SIG-M5 treated with dmso at 0.1 percent for 504 hours (cell line): ENCODE results near the gene NPW.

Experiments used
- DNase-seq: peaks from one replicate; lab custom pipeline; 2025; ENCODE audit not compliant: unreplicated experiment; lab: John Stamatoyannopoulos, UW

The NPW gene

DNA sequence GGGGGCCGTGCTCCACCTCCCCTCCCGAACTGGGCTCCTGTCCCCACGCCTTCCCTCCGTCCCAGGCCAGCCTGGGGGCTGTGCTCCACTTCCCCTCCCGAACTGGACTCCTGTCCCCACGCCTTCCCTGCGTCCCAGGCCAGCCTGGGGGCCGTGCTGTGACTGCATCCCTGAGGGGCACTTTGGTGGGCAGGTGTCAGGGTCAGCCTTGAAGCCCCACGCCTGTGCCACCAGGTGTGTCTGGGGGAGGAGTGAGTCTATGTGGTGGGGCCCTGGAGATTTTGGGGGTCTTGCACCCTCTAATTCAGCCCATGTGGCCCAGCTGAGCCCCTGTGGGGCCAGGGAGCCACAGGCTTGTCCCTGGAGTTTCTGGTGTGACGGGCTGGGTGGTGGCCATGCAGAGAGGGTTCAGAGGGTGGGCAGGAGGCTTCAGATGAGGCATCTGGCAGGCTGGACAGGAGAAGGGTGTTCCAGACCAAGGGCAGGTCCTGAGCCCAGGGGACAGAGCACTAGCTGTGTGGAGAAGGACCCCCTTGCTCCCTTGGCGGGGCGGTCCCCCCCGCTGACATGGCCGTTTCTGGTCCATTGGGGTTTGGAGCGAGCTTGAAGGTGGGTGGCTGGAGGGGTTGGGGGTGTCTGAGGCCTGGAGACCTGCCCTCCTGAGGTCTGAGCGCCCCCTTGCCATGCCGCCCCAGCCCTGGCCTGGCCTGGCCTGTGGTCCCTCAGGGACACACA lies 15.3 kb downstream of the NPW start:
- DNase-seq: no peak

DNA sequence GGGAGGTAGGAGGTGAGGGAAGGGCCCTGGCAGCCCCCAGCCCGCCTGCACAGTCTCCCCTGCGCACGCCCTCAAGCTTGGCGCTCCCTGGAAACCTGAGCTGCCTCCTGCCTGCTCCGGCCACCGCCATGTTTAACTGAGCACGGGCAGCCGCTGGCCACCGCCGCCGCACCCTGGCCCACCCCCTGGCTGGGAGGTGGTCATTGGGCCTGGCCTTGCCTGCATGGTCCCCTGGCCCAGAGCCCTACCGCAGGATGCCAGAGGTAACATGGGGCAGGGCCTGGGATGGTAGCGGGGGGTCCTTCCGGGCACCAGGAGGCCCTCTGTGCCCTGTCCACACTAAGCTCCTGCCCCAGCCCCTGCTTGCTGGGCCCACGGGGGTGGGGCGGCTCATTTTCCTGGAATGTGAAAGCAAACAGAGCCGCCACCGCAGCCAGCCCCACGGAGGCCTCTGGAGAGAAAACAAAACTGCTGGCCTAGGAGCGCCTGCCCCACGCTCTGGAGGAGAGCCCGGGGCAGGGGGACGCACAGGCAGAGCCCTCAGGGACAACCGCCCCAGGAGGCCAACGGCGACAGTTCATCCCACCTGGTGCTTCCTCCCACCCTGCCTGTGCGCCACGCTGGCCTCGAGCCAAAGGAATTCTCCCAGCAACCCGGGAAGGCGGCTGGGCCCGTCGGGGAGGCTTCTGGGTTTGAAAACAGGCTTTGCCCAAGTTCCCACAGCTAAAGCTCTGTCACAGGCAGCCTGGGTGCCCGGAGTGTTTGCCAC lies 16.0 kb downstream of the NPW start:
- DNase-seq: no peak

DNA sequence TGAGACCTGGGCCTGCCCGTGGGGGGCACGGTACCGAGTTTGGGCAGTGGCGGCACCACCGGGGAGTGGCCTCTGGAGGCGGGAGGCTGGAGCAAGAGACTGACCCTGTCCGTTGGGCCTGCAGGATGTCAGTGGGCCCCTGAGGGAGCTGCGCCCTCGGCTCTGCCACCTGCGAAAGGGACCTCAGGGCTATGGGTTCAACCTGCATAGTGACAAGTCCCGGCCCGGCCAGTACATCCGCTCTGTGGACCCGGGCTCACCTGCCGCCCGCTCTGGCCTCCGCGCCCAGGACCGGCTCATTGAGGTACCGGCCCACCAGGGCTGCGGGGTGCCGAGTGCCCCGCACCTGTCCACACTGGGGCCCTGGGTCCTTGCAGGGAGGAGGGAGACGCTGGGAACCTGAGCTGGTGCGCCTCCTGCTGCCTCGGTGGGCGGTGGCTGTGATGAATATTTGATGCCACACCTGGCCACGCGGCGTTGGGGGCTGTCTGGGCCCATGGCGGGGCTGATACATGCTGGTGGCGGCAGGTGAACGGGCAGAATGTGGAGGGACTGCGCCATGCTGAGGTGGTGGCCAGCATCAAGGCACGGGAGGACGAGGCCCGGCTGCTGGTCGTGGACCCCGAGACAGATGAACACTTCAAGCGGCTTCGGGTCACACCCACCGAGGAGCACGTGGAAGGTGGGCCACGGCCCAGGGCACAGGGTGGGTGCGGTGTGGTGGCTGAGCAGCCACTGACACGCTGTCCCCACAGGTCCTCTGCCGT lies 16.8 kb downstream of the NPW start:
- DNase-seq: no peak

DNA sequence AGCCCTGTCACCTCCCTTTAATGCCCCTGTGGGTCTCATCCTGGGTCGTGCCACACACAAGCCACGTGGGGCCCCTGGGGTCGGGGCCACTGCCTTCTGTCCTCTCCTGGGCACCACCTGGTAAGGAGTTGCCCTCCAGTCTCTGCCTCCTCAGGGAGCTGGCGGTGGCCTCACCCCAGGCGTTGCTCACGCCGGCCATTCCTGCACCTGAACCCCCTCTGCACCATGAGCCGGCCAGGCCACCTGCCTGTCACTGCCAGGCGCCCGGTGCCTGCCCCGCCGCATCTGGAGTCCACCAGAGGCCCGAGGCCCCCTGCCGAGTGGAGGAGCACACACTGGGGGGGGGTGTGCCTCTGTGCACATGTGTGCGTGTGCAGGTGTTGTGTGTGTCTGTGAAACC lies 17.5 kb downstream of the NPW start:
- no peak for DNase-seq

DNA sequence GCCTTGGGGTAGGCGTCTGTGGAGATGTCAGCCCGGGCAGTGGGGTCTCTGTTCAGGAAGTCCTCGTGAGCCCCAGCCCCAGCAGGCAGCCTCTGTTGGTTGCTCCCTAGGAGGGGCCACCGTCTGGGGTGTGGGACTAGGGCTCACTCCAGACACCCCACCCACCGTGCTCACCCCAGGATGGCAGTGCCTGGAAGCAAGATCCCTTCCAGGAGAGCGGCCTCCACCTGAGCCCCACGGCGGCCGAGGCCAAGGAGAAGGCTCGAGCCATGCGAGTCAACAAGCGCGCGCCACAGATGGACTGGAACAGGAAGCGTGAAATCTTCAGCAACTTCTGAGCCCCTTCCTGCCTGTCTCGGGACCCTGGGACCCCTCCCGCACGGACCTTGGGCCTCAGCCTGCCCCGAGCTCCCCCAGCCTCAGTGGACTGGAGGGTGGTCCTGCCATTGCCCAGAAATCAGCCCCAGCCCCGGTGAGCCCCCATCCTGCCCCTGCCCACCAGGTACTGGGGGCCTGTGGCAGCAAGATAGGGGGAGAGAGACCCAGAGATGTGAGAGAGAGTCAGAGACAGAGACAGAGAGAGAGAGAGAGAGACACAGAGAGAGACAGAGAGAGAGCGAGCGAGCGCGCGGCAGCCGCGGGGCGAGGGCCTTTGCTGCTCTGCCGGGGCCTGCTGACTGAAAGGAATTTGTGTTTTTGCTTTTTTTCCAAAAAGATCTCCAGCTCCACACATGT lies 18.2 kb downstream of the NPW start:
- no peak for DNase-seq

DNA sequence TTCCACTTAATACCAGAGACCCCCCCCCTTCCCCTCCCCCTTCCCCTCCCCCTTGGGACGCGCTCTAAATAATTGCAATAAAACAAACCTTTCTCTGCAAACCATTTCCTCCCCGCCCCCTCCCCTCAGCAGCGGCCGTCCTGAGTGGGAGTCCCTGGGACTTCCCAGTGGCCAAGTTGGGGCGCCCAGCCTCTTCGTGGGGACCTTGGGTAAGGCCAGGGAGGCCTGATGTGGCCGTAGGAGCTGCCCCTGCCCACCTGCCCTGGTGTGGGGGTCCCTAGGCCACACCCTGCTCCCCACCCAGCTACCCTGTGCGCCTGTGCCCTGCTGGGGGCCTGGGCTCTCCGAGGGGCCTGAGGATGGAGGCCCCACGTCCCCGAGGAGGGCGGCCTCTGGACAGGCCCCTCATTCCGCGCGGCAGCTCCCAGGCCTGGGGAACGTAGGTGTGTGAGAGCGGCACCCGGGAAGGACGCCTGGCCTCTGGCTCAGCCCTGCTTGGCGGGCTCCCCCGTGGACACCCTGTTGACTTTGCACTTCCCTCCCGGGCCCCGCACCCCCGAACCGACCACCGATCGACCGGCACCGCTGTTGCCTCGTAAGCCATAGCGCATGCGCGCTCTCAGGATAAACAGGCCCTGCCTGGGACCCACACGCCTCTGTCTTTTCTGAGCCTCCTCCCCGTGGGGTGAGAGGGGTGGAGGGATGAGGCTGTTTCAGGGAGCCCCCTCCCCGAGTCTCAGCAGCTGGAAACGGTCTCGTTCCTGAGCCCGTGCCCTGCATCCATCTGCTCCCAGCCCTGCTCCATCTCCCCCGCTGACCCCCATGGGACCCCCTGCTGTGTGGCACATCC lies 19.0 kb downstream of the NPW start:
- no peak for DNase-seq

DNA sequence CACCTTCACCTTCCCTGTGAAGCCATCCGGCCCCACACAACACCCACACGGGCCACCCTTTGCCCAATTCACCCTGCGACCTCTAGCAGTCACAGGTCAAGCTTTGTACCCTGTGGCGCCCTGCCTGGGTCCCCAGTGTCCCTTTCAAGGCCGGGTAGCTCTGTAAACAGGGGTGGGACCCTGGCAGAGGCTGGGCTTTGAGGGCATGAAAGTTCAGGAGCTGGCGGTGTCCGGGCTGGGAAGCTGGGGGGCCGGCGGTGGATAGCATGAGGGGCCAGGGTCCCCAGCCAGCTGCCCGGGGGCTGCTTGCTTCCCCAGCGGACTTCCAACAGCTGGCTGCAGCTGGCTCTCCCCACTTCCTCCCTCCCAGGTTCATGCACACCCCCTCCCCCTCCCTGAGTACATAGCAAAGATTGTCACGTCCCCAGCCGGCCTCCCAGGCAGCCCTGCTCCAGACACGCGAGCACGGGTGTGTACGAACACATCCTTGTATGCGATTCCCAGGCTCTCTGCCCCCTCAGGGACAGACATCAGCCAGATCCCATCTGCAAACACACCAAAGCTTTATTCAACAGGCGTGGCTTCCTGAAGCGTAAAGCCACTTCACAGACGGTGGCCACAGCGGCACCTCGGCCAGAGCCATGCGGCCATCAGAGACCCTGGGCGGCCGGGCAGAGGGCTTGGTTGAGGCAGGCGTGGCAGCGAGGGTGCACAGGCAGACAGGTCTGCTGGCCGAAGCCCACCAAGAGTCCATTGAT lies 19.9 kb downstream of the NPW start:
- peak; percentile 16 for DNase-seq

DNA sequence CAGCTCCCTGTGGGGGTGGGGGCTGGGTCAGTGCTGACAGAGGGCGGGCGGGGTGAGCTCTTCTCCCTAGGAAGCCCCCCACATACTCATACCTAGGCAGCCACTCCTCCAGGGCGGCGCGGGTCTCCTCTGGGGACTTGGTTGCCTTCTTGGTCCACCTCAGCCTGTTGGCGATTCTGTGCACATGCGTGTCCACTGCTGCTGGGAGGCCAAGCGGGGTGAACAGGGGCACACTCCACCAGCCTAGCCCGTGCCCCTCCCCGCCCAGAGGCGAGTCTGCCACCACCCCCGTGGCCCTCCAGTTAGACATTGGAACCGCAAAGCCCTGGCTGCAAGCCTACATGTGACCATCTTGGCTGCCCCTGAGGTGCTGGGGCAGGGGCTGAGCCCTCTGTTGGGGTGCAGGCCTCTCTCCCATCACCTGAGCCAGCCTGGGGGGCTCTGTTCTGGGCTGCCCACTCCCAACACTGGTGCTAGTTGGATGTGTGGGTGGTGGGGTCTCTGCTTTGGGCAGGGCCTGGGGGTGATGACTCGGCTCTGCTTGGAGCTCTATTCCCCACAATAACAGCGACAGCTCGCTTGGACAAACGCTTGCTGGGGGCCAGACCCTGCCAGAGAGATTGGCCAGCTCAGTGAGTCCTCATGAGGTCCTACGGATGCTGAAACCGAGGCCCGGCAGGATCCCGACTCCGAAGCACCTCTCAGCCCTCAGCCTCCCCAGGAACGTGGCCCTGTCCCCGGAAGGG lies 20.6 kb downstream of the NPW start:
- DNase-seq: no peak

DNA sequence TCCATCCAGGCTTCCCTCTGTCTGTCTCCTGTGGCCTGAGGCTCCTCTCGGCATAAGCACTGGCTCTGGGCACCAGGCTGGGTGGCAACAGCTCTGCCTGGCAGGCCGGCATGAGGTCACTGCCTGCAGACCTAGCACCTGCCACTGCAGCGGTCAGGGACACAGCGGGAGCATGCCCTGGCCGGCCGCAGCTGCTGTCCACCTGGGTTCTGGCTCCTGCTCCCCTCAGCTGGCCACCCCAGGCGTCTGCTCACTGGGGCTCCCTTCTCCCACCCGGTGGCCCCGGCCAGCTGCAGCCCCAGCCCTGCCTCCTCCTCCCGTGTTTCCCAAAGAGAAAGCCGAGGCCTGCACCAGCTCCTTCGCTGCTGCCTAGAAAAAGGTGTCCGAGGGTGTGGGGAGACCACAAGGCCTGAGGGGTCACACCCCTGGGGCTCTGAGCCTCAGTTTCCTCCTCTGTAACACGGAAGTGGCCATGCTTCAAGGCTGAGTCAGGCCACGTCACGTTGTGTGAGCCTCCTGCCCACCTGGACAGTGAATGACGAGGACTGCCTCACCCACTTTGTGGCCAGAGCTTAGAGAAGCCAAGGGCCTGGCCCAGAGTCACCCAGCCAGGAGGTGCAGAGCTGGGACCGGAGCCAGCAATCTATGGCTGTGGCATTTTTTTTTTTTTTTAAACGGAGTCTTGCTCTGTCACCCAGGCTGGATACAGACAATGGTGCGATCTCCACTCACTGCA lies 21.4 kb downstream of the NPW start:
- no peak for DNase-seq

DNA sequence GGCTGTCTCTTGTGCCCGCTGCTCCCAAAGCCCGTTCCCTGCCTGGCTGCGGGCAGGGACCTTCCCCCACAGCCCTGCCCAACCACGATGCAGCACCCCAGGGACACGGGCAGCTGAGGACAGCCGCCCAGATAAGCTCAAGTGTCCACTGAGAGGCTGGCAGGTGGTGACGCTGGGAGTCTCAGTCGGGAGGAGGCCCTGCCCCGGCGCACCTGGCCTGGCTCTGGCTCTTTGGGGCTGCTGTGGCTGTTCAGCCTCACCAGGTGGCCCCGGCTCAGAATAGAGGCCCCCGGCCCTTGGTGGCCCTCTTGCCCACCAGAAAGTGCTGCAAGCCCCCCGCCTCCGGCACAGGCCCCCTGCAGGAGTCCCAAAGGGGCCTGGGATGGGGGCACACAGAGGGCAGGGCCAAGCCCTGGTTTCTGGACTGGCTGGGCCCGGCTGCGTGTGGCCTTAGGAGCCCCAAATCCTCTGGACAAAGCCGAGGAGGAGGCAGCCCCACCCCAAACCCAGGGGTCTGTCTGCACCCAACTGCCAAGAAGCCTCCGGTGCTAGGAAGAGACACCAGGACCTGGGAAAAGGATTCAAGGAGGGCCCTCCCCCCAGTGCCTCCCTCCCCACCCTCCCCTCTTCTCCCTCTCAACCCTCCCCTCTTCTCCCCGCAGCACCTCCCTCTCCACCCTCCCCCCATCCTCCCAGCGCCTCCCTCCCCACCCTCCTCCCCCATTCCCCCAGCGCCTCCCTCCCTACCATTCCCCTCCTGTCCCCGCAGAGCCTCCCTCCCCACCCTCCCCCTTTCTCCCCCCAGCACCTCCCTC lies 22.8 kb downstream of the NPW start:
- DNase-seq: no peak

DNA sequence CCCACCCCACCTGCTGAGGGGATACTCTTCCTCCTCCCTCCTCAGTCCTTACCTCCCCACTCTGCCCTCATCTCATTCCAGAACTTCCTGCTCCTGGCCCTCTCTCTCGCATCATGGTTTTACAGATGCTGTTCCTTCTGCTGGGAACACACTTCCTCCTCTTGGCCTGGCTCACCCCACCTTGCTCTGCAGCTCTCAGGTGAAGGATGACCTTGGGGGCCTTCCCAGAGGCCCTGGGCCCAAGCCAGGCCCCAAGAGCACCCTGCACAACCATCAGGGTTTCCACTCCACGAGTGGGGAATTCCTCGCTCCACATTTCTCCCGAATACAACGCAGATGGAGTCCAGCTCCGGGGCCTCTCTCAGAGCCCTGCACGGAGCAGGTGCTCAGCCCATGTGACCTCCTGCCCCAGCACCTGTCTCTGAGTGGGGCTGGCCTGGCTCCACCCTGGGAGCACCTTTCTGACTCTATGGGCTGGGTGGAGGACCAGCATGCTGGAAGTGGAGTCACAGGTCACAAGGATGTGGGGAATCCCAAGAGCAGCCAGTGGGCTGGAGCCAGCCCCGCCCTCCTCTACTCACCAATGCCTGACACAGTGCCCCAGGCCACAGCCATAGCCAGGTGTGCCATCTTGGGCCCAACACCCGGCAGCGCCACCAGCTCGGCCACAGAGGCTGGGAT lies 23.5 kb downstream of the NPW start:
- DNase-seq: no peak

DNA sequence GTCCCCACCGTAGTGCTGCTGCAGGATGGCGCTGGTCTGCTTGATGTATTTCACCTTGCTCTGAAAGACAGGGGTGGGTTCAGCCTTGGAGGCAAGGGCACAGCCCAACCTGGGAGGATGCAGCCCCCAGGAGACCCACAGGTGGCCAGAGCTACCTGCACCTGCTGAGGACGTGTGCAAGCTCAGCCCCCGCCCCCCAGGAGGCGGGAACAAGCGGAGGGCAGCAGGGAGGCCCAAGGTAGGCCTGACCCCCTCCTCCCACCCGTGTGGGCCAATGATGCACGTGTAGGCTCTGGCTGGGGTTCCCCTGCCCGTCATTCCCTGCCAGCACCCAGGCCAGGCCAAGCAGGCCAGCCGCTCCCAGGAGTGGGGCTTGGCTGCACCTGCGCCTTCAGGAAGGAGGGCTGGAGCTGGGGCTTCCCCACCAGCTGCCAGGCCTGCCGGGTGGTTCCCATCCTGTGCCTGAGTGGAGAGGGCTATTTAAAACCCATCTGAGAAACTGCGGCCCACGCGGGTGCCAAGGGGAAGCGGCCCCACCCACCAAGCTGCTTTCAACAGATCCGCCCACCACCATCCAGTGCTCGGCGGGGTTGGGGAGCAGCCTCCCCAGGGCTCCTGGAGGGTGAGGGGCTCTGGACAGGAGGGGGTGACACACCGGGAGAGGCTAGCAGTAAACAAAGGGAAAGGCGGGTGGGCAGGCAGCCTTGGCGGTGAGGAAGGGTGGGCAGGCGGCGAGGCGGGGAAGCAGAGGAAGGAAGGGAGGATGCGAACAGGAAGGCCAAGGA lies 24.3 kb downstream of the NPW start:
- no peak for DNase-seq

DNA sequence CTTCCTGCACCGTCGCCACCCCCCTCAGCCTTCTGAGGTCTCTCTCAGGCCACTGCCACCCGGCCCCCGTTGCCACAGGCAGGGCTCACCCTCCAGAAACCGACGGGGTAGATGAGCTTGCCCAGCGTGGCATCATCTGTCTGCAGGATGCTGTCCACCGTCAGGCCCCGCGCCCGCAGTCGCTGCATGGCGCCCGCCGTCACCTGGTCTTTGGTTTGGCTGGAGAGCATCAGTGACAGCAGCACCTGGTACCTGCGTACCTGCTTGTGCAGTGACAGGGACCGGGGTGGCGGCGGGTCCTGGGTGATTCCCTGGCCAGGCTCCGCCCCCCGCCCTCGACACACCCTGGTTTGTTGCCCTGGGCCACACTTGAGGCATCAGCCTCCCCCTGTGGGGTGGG lies 25.0 kb downstream of the NPW start:
- DNase-seq: no peak

DNA sequence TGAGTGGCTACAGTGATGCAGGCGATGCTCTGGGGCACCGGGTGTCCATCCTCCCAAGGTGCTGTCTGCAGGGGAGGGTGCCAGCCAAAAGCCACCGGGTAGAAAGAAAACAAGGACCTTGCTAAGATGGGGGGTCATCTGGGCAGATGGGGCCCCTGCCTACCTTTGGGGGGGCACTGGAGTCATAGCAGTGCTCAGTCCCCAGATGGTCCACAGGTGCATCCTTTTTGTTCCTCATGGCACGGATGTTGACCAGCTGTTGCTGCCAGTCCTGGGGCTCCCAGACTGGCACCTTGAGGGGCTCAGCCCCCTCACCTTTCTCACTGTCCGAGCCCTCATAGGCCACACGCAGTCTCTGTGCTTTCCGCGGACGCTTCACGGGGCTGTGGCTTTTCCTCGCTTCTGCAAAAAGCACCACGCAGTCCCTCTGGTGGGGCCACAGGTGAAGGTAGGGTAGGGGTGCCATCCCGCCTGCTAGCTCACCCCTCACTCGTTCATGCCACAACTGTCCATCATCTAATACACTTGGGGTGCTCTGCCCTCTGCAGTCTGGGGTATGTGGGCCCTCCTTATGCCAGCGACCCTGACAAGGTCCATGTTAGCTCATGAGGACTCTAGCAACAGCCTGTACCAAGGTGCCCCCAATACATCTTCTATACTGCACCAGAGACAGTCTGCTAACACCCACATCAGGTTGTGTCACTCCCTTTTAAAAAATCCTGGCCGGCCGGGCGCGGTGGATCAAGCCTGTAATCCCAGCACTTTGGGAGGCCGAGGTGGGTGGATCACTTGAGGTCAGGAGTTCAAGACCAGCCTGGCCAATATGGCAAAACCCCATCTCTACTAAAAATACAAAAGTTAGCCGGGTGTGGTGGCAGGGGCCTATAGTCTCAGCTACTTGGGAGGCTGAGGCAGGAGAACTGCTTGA lies 26.6 kb downstream of the NPW start:
- no peak for DNase-seq

DNA sequence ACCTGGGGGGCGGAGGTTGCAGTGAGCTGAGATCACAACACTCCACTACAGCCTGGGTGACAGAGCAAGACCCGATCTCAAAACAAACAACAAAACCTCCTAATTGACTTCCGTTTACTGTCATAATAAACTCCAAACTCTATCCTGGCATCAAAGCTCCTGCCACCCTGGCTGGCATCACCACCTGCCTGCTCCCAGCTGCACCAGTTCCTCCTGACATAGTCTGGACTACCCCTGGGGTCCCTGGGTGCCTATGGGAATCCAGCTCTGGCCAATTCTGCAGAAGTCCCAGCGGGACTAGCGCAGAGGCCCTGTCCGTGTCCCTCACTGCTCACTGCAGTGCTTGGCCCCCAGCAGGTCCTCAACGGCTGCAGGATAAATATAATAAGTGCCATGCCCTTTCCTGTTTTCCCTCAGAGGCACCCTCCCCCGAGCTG lies 27.3 kb downstream of the NPW start:
- no peak for DNase-seq
